ENCODE data around the gene RHEX.

DNA sequence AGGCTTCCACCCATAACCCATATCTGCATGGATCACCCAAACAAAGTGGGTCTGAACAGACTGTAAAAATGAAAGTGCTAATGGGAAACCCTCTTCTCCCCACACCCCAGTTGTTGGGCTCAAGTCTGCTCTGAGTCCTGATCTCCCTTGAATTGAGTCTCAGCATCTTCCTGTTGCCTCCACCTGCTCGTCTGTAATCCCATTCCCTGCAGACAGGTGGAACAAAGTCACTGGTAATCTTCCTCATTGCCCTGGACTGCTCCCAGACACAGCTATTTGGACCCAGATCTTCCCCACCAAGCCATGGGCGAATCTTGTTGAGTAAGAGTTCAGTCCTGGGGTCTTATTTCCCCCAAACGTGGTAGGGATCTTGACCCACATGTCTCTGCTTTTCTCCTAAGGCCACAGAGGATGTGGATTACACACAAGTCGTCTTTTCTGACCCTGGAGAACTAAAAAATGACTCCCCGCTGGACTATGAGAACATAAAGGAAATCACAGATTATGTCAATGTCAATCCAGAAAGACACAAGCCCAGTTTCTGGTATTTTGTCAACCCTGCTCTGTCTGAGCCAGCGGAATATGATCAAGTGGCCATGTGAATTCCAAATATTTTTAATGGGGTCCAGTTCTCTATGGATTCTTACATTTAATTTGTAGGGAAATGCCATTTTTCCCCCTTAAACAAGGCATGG, 48.5 kb downstream of the RHEX start:
- TF ChIP-seq, protein P1, sequence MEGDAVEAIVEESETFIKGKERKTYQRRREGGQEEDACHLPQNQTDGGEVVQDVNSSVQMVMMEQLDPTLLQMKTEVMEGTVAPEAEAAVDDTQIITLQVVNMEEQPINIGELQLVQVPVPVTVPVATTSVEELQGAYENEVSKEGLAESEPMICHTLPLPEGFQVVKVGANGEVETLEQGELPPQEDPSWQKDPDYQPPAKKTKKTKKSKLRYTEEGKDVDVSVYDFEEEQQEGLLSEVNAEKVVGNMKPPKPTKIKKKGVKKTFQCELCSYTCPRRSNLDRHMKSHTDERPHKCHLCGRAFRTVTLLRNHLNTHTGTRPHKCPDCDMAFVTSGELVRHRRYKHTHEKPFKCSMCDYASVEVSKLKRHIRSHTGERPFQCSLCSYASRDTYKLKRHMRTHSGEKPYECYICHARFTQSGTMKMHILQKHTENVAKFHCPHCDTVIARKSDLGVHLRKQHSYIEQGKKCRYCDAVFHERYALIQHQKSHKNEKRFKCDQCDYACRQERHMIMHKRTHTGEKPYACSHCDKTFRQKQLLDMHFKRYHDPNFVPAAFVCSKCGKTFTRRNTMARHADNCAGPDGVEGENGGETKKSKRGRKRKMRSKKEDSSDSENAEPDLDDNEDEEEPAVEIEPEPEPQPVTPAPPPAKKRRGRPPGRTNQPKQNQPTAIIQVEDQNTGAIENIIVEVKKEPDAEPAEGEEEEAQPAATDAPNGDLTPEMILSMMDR (IDR thresholded peaks at IDR 0.05) = no peak
- no peak for TF ChIP-seq POLR2A (IDR thresholded peaks at IDR 0.05)
- no peak for TF ChIP-seq POLR2AphosphoS5 (IDR thresholded peaks at IDR 0.05)
